Activated CD4-positive, alpha-beta memory T cell treated with anti-CD3 and anti-CD28 coated beads for 36 hours (primary cell): ENCODE results near the gene PEA15. TPM values are rescaled to one million over a fixed set of nuclear protein-coding genes. Genes with fewer than 3 reads are reported as not detected.
A peak's percentile ranks its signal among the peaks of the same experiment; 100 is the strongest.

Experiments used
- CTCF ChIA-PET: fragments of 350-600 bp; sonication (Branson Sonifier 250); formaldehyde crosslinking; loops from one replicate; lab custom pipeline; 2021; ENCODE audit warnings: antibody characterized with exemption, inconsistent platforms; lab: Charles Lee
- POLR2A ChIA-PET: fragments of 350-600 bp; sonication (Branson Sonifier 250); formaldehyde crosslinking; loops from one replicate; lab custom pipeline; 2021; ENCODE audit warnings: antibody characterized with exemption; lab: Charles Lee
- DNase-seq: peaks from one replicate; pipeline ENCODE4 v3.0.0-alpha.2; 2020
- H3K27ac Mint-ChIP-seq: one replicate; pipeline ENCODE4 v1.8.0; 2021; ENCODE audit warnings: mixed read lengths
- H3K27me3 Mint-ChIP-seq: one replicate; pipeline ENCODE4 v1.8.0; 2021; ENCODE audit warnings: mixed read lengths
- H3K36me3 Mint-ChIP-seq: one replicate; pipeline ENCODE4 v1.8.0; 2021; ENCODE audit warnings: mixed read lengths
- H3K4me1 Mint-ChIP-seq: one replicate; pipeline ENCODE4 v1.8.0; 2021; ENCODE audit warnings: low read depth, mixed read lengths
- H3K4me3 Mint-ChIP-seq: one replicate; pipeline ENCODE4 v1.8.0; 2021; ENCODE audit warnings: mild to moderate bottlenecking, mixed read lengths
- H3K9me3 Mint-ChIP-seq: one replicate; pipeline ENCODE4 v1.8.0; 2021; ENCODE audit warnings: mixed read lengths
- intact Hi-C: fragments of 100-400 bp; cut with micrococcal nuclease; formaldehyde crosslinking; loops from one replicate; pipeline ENCODE4 v1.15.1; 2023
- total RNA-seq, 2 experiments: library from RNA; stranded (reverse); gene quantifications; one replicate each; pipeline ENCODE4 v1.2.3, GENCODE V29; 2021

Gene PEA15
- total RNA-seq, 2 experiments from 2014 or later = 51.8 to 51.9 TPM

DNA sequence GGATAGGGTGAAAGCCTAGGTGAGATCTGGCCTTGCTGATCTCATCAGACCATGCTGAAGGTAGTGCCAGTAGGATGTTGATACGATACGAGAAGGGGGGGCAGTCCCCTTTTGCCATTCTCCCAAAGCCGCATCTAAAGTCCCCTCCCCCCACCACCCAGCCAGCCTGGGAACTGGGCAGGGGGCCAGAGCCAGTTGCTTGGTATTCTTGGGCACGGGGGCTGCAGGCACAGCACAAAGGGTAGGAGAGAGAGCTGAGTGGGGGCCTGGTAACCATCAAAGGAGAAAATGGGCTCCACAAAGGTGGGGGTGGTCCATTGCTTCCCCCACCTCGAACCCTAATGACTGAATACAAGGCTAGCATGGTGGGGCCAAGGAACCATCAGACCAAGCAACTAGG is 5.4 kb downstream of the PEA15 start:
- DNase-seq = no peak
- ChIA-PET CTCF (interaction anchor here (1.1 kb wide), 1 partner anchor 9 kb away, joined by 3 read pairs; no protein-coding TSS in a partner anchor), POLR2A (interaction anchor here (1.0 kb wide), 1 partner anchor 16 kb away, joined by 3 read pairs; no protein-coding TSS in a partner anchor)
- intact Hi-C loops = no loop called here
- no peaks in the 10 kb centered on the region for H3K9me3 Mint-ChIP-seq
- H3K27ac Mint-ChIP-seq = peak overlapping the region; percentile 13
- H3K4me3 Mint-ChIP-seq = no peak overlapping the region
- H3K36me3 Mint-ChIP-seq = peaks cover 30% of the 10 kb centered on the region
- H3K27me3 Mint-ChIP-seq = no peaks in the 10 kb centered on the region
- peaks cover 45% of the 10 kb centered on the region for H3K4me1 Mint-ChIP-seq

- Mint-ChIP-seq H3K36me3 (peaks cover 32% of the 10 kb centered on the region), H3K4me1 (peaks cover 42% of the 10 kb centered on the region), H3K9me3 (no peaks in the 10 kb centered on the region), H3K4me3 (no peak overlapping the region), H3K27me3 (no peaks in the 10 kb centered on the region), H3K27ac (no peak overlapping the region)
- DNase-seq = no peak
- ChIA-PET POLR2A (interaction anchor here (1.0 kb wide), 3 partner anchors 15 to 51 kb away, joined by 3 read pairs; partner anchors contain the start of gene DCAF8), CTCF (interaction anchor here (1.1 to 1.3 kb wide), 2 partner anchors 18 to 80 kb away, joined by 5 read pairs; no protein-coding TSS in a partner anchor)
- intact Hi-C loops = no loop called here
Observed at GRCh38 chr1:160211046-160211790, 6.0 kb downstream of the PEA15 start.

GRCh38 chr1:160214481-160215140 is 9.4 kb downstream of the PEA15 start:
- ChIA-PET CTCF (interaction anchor here (1.0 to 1.1 kb wide), 2 partner anchors 22 to 118 kb away, joined by 3 read pairs; no protein-coding TSS in a partner anchor), POLR2A (no interaction called here)
- H3K27ac Mint-ChIP-seq = no peak overlapping the region

DNA sequence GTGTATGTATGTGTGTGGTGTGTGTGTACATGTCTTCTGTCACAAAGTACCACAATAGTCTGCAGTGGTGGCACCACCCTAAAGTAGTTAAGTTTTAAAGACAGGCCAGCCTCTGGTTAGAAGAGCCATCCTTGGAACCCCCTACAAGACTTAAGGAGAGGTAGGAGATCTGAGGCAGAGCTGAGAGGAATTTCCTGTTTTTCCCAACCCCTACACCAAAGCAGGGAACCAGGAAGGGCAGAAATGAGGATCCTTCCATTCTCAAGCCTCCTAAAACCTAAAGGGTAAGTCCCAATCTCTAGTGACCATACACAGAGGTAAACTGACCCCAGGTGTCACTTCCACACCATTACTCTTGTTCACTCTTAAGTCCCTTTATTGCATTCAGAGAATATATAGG is 11.1 kb downstream of the PEA15 start:
- POLR2A ChIA-PET = no interaction called here
- Mint-ChIP-seq H3K4me3 (no peak overlapping the region), H3K36me3 (peaks cover 40% of the 10 kb centered on the region), H3K9me3 (no peaks in the 10 kb centered on the region), H3K27me3 (no peaks in the 10 kb centered on the region), H3K27ac (no peak overlapping the region), H3K4me1 (no peaks in the 10 kb centered on the region)
- intact Hi-C loops = no loop called here
- no peak for DNase-seq
- CTCF ChIA-PET = interaction anchor here (1.1 to 1.5 kb wide), 2 partner anchors 36 to 76 kb away, joined by 4 read pairs; no protein-coding TSS in a partner anchor

More at GRCh38 chr1:160214481-160215140, 9.4 kb downstream of the PEA15 start:
- Mint-ChIP-seq H3K4me1 (peaks cover 10% of the 10 kb centered on the region), H3K4me3 (no peak overlapping the region), H3K27me3 (no peaks in the 10 kb centered on the region), H3K9me3 (no peaks in the 10 kb centered on the region), H3K36me3 (peaks cover 38% of the 10 kb centered on the region)
- intact Hi-C loops = no loop called here
- no peak for DNase-seq

GRCh38 chr1:160217481-160218051 is 12.4 kb downstream of the PEA15 start:
- Mint-ChIP-seq H3K9me3 (no peaks in the 10 kb centered on the region), H3K36me3 (peaks cover 36% of the 10 kb centered on the region), H3K4me1 (no peaks in the 10 kb centered on the region), H3K4me3 (no peak overlapping the region), H3K27me3 (no peaks in the 10 kb centered on the region), H3K27ac (no peak overlapping the region)
- no peak for DNase-seq
- ChIA-PET CTCF (interaction anchor here (0.6 kb wide), 1 partner anchor 109 kb away, joined by 3 read pairs; no protein-coding TSS in a partner anchor), POLR2A (interaction anchor here (0.6 kb wide), 1 partner anchor 16 kb away, joined by 4 read pairs; no protein-coding TSS in a partner anchor)
- intact Hi-C loops = no loop called here

DNA sequence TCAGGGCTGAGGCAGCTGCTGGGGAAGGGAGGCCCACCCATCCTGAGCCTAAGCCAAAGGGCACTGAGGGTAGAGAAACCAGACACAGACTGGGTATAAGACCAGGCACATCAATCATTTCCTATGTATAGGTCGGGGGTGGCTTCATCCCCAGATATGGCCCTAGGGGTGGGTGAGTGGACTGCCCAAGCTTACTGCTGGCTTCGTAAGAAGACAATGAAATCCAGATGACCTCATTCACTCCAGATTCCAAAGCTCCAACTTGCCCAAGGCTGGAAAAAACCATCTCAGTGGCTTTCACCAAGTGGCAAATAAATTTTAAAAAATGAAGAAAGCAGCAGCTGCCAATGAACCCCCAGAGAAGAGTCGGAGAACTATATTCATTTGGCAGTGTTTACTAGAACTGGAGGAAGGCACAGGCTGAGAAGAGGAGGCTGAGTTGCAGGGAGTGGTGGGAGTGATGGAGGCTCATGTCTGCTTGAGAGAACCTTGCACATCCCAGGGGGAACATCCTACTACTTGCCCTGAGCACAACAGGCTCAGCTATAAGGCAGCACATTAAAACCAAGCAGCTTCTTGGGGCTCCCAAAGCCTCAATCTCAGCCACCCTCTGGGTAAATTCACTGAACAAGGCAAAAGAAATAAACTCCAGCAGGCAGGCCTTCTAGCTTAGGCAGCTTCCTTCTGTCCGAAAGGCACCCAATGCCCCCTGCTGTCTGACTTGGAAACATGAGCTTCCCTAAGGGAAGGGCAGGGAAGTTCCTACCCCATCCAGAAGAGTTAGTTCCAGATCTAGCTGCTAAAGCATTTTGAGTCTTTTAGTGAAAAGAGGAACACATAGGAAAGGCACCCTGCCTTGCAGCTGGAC is 14.1 kb downstream of the PEA15 start:
- Mint-ChIP-seq H3K9me3 (no peaks in the 10 kb centered on the region), H3K4me1 (no peaks in the 10 kb centered on the region), H3K4me3 (no peak overlapping the region), H3K27me3 (no peaks in the 10 kb centered on the region), H3K36me3 (peaks cover 39% of the 10 kb centered on the region), H3K27ac (no peak overlapping the region)
- ChIA-PET POLR2A (interaction anchor here (0.8 kb wide), 1 partner anchor 69 kb away, joined by 5 read pairs; no protein-coding TSS in a partner anchor), CTCF (interaction anchor here (0.7 to 3.1 kb wide), 10 partner anchors 9 to 141 kb away, joined by 3 to 16 read pairs (median 4); no protein-coding TSS in a partner anchor)
- intact Hi-C loops = no loop called here
- DNase-seq = no peak

DNA sequence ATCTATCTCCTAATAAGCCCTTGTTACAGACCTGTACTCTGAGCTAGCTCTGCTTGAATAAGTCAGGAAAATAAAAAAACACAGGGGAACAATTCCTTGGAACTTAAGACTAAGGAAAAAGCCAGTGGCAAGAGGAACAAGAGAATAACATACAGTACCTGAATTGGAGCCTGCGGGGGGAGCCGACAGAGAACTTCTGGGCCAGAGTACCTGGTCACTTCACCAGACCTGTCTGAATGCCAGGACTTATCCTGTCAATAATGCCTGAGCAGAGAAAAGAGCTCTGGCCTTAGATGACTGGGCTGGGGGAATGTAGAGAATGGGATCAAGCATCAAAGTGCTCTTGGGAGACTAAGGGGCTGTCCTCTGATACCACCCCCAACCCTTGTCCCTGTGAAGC is 15.1 kb downstream of the PEA15 start:
- Mint-ChIP-seq H3K27ac (no peak overlapping the region), H3K36me3 (peaks cover 39% of the 10 kb centered on the region), H3K4me1 (no peaks in the 10 kb centered on the region), H3K4me3 (no peak overlapping the region), H3K27me3 (no peaks in the 10 kb centered on the region), H3K9me3 (no peaks in the 10 kb centered on the region)
- intact Hi-C loops = no loop called here
- POLR2A ChIA-PET = interaction anchor here (0.8 kb wide), 1 partner anchor 68 kb away, joined by 5 read pairs; no protein-coding TSS in a partner anchor
- DNase-seq = no peak
- CTCF ChIA-PET = interaction anchor here (0.5 to 3.1 kb wide), 8 partner anchors 9 to 134 kb away, joined by 3 to 16 read pairs (median 8); no protein-coding TSS in a partner anchor

GRCh38 chr1:160221089-160221488 is 15.9 kb downstream of the PEA15 start:
- Mint-ChIP-seq H3K9me3 (no peaks in the 10 kb centered on the region), H3K4me1 (no peaks in the 10 kb centered on the region), H3K27ac (no peak overlapping the region), H3K36me3 (peaks cover 35% of the 10 kb centered on the region), H3K4me3 (no peak overlapping the region), H3K27me3 (no peaks in the 10 kb centered on the region)
- POLR2A ChIA-PET = no interaction called here
- intact Hi-C loops = no loop called here
- no peak for DNase-seq
- CTCF ChIA-PET = interaction anchor here (1.6 to 3.1 kb wide), 2 partner anchors 28 to 135 kb away, joined by 7 to 10 read pairs; no protein-coding TSS in a partner anchor

DNA sequence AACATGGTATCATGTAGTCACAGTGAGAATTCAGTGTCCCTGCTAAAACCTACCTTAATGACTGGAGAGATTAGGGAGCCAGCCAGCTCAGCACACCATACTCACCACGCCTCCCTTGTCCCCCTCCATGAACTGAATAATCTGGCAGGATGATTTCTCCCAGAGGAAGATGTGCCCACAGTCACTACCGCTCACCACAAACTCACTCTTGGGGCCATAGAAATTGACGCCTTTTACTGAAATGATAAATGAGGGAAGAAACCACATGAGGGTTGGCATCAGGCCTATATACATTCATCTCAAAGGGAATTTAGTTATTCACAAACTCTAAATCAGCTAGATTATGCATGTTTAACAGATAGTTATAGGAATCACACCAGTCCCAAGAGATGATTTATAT is 17.4 kb downstream of the PEA15 start:
- H3K4me1 Mint-ChIP-seq = no peaks in the 10 kb centered on the region
- DNase-seq = no peak
- peaks cover 30% of the 10 kb centered on the region for H3K36me3 Mint-ChIP-seq
- no peaks in the 10 kb centered on the region for H3K27me3 Mint-ChIP-seq
- H3K4me3 Mint-ChIP-seq = no peak overlapping the region
- intact Hi-C loops = no loop called here
- H3K9me3 Mint-ChIP-seq = no peaks in the 10 kb centered on the region
- CTCF ChIA-PET = interaction anchor here (0.9 to 1.0 kb wide), 2 partner anchors 30 to 69 kb away, joined by 3 to 5 read pairs; no protein-coding TSS in a partner anchor
- POLR2A ChIA-PET = no interaction called here
- H3K27ac Mint-ChIP-seq = no peak overlapping the region

DNA sequence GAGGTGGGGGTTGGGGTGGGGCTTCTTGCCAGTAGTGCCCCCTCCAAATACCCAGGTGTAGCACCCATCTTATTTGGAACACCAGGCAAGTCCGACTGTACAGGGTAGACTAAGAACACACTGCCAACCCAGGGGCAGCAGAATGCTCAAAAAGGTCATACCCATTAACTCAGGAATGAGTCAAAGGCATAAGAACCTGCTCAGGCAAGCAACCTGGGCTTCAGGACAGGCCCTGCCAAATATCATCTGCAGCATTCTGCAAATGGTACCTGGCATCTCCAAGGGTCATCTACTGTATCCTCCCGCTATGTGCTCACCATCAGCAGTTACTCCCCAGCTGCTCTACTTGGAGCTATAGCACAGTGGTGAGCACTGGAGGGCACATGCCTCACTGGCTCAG is 19.4 kb downstream of the PEA15 start:
- Mint-ChIP-seq H3K9me3 (no peaks in the 10 kb centered on the region), H3K27ac (no peak overlapping the region), H3K4me3 (no peak overlapping the region), H3K27me3 (no peaks in the 10 kb centered on the region), H3K36me3 (peaks cover 33% of the 10 kb centered on the region), H3K4me1 (no peaks in the 10 kb centered on the region)
- no peak for DNase-seq
- CTCF ChIA-PET = no interaction called here
- POLR2A ChIA-PET = no interaction called here
- intact Hi-C loops = no loop called here

- H3K27ac Mint-ChIP-seq = no peak overlapping the region
Observed at GRCh38 chr1:160225345-160225744, 20.2 kb downstream of the PEA15 start.

More at GRCh38 chr1:160225345-160225744, 20.2 kb downstream of the PEA15 start:
- intact Hi-C loops = no loop called here
- POLR2A ChIA-PET = no interaction called here
- Mint-ChIP-seq H3K4me3 (no peak overlapping the region), H3K9me3 (no peaks in the 10 kb centered on the region), H3K27me3 (no peaks in the 10 kb centered on the region), H3K36me3 (peaks cover 35% of the 10 kb centered on the region), H3K4me1 (no peaks in the 10 kb centered on the region)
- CTCF ChIA-PET = interaction anchor here (0.8 kb wide), 1 partner anchor 66 kb away, joined by 6 read pairs; no protein-coding TSS in a partner anchor
- no peak for DNase-seq
